ENCODE results near the gene TYMS. TPM values are rescaled to one million over a fixed set of nuclear protein-coding genes. Genes with fewer than 3 reads are reported as not detected.

The TYMS gene
- total and polyA plus RNA-seq, 2 donors (not counting 1 experiment from before 2014, with no cell fraction given): 0.34 to 1.1 TPM

DNA sequence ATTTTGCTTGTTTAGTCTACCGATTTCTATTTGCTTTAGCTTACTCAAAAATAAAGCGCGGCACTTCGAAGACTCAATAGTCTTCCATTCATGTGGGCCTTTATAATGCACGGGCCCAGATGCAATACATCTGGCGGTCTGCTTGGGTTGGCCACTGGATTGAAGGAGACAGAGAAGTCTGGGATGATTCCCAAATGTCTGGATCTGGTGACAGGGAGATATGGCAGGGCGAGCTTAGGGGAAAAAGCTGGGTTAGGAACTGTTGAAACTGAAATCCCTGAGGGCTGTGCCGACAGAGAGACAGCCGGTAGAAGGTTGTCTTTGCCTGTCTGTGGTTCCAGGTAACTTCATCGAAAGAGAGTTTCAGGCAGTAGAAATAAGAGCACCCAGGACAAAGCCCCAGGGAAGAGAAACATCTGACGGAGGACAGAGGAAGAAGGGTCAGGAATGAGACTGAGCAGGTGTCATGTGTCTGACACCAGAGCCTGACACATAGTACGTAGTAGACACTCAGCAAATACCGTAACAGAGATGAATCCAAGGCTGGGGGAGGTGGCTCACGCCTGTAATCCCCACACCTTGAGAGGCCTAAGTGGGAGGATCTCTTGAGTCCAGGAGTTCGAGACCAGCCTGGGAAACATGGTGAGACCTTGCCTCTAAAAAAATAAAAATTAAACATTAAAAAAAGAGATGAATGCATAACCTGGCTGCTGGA lies 47.1 kb upstream of the TYMS start:
- Mint-ChIP-seq H3K27ac (no peak overlapping the region), H3K27me3 (peaks cover 8% of the 10 kb centered on the region), H3K4me1 (peaks cover 3% of the 10 kb centered on the region), H3K9me3 (ENCODE audit: insufficient read depth) (no peaks in the 10 kb centered on the region), H3K4me3 (no peak overlapping the region)
- H3K9me3 ChIP-seq (ENCODE audit: control extremely low read depth in 1 of 3, control insufficient read depth in 2 of 3, insufficient read depth in 1 of 3, low read length in 2 of 3): peaks cover 0 to under 1% (median 0%) of the 10 kb centered on the region in 3 donors
- no peak overlapping the region for H3K4me2 ChIP-seq (replicated peaks; ENCODE audit: low read depth, low read length, poor library complexity, severe bottlenecking)
- H3K9ac ChIP-seq (ENCODE audit: low read length): no peak overlapping the region
- H3K4me1 ChIP-seq (ENCODE audit: control insufficient read depth in 2 of 2, insufficient read depth in 2 of 2, low read length in 2 of 2): no peaks in the 10 kb centered on the region
- TF ChIP-seq, protein P1, sequence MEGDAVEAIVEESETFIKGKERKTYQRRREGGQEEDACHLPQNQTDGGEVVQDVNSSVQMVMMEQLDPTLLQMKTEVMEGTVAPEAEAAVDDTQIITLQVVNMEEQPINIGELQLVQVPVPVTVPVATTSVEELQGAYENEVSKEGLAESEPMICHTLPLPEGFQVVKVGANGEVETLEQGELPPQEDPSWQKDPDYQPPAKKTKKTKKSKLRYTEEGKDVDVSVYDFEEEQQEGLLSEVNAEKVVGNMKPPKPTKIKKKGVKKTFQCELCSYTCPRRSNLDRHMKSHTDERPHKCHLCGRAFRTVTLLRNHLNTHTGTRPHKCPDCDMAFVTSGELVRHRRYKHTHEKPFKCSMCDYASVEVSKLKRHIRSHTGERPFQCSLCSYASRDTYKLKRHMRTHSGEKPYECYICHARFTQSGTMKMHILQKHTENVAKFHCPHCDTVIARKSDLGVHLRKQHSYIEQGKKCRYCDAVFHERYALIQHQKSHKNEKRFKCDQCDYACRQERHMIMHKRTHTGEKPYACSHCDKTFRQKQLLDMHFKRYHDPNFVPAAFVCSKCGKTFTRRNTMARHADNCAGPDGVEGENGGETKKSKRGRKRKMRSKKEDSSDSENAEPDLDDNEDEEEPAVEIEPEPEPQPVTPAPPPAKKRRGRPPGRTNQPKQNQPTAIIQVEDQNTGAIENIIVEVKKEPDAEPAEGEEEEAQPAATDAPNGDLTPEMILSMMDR (IDR thresholded peaks at IDR 0.05): no peak
- no peak for TF ChIP-seq EZH2 (IDR thresholded peaks at IDR 0.05; ENCODE audit: borderline replicate concordance, insufficient read depth, low read depth, low read length, poor library complexity, severe bottlenecking)
- H4K20me1 ChIP-seq (ENCODE audit: control insufficient read depth, insufficient read depth, low read length, poor library complexity, severe bottlenecking): no peaks in the 10 kb centered on the region
- no peaks in the 10 kb centered on the region for H3K36me3 ChIP-seq (replicated peaks in 1 of 2; ENCODE audit: control extremely low read depth in 1 of 2, control insufficient read depth in 1 of 2, extremely low read depth in 1 of 2, insufficient read depth in 2 of 2, low read length in 1 of 2)
- intact Hi-C loops (cut with micrococcal nuclease): no loop called here
- H3K4me3 ChIP-seq (ENCODE audit: control extremely low read depth in 1 of 5, extremely low read depth in 1 of 5, insufficient read depth in 1 of 5, low read depth in 2 of 5, low read length in 4 of 5): no peak overlapping the region
- ChIA-PET CTCF (no interaction called here), POLR2A (no interaction called here)
- no peaks in the 10 kb centered on the region for H3K27me3 ChIP-seq (replicated peaks in 1 of 4; ENCODE audit: control extremely low read depth in 1 of 4, control insufficient read depth in 3 of 4, insufficient read depth in 4 of 4, low read length in 3 of 4)
- 89% methylated on average over 13 of the region's 15 CpGs for WGBS (ENCODE audit: insufficient coverage)
- no peaks in the 10 kb centered on the region for H3K79me2 ChIP-seq (ENCODE audit: control insufficient read depth, insufficient read depth, low read length)
- ATAC-seq (ENCODE audit: low read depth): no peak
- no peak overlapping the region for H3K27ac ChIP-seq (ENCODE audit: low read length in 2 of 2)
- no peak overlapping the region for H2AFZ ChIP-seq (ENCODE audit: insufficient read depth, low read depth, low read length, poor library complexity, severe bottlenecking)
- no peak for DNase-seq

DNA sequence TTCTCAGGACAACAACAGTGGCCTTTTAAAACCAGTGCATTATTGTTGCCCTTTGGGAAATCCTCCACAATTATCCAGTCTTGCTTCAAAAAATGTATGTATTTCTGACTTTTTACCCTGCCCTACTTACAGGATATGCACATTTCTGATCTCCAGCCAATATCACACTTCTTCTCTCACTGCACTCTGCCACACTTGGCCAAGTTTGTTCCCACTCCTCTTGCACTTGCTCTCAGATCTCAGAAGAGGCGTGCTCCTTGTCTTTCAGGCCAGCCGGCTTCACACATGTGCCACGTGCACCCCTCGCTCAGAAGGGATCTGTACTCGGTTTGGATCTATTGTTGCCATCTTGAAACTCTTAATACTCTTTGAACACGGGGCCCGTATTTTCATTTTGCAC lies 45.3 kb upstream of the TYMS start:
- ChIA-PET CTCF (interaction anchor here (1.3 kb wide), 1 partner anchor 8 kb away, joined by 3 read pairs; no protein-coding TSS in a partner anchor), POLR2A (no interaction called here)

More for the DNA sequence above, 45.3 kb upstream of the TYMS start:
- TF ChIP-seq, protein P1 (IDR thresholded peaks at IDR 0.05): no peak
- no peak for TF ChIP-seq EZH2 (IDR thresholded peaks at IDR 0.05; ENCODE audit: borderline replicate concordance, insufficient read depth, low read depth, low read length, poor library complexity, severe bottlenecking)
- no peaks in the 10 kb centered on the region for H3K27me3 ChIP-seq (replicated peaks in 1 of 4; ENCODE audit: control extremely low read depth in 1 of 4, control insufficient read depth in 3 of 4, insufficient read depth in 4 of 4, low read length in 3 of 4)
- peaks cover 3% of the 10 kb centered on the region for H3K4me1 Mint-ChIP-seq
- no peak overlapping the region for H3K4me2 ChIP-seq (replicated peaks; ENCODE audit: low read depth, low read length, poor library complexity, severe bottlenecking)
- no peak overlapping the region for H3K27ac ChIP-seq (ENCODE audit: low read length in 2 of 2)
- no peak overlapping the region for H3K4me3 Mint-ChIP-seq
- H2AFZ ChIP-seq (ENCODE audit: insufficient read depth, low read depth, low read length, poor library complexity, severe bottlenecking): no peak overlapping the region
- no peaks in the 10 kb centered on the region for H3K79me2 ChIP-seq (ENCODE audit: control insufficient read depth, insufficient read depth, low read length)
- H3K9me3 Mint-ChIP-seq (ENCODE audit: insufficient read depth): no peaks in the 10 kb centered on the region
- H3K9me3 ChIP-seq (ENCODE audit: control extremely low read depth in 1 of 3, control insufficient read depth in 2 of 3, insufficient read depth in 1 of 3, low read length in 2 of 3): peaks cover 0 to 1% (median 0%) of the 10 kb centered on the region in 3 donors
- H3K27ac Mint-ChIP-seq: no peak overlapping the region
- DNase-seq (no peak), ATAC-seq (ENCODE audit: low read depth) (no peak)
- intact Hi-C loops (cut with micrococcal nuclease): no loop called here
- 97% methylated on average over 6 of the region's 7 CpGs for WGBS (ENCODE audit: insufficient coverage)
- H3K36me3 ChIP-seq (replicated peaks in 1 of 2; ENCODE audit: control extremely low read depth in 1 of 2, control insufficient read depth in 1 of 2, extremely low read depth in 1 of 2, insufficient read depth in 2 of 2, low read length in 1 of 2): no peaks in the 10 kb centered on the region
- no peak overlapping the region for H3K4me3 ChIP-seq (ENCODE audit: control extremely low read depth in 1 of 5, extremely low read depth in 1 of 5, insufficient read depth in 1 of 5, low read depth in 2 of 5, low read length in 4 of 5)
- H4K20me1 ChIP-seq (ENCODE audit: control insufficient read depth, insufficient read depth, low read length, poor library complexity, severe bottlenecking): no peaks in the 10 kb centered on the region
- H3K27me3 Mint-ChIP-seq: peaks cover 8% of the 10 kb centered on the region
- no peak overlapping the region for H3K9ac ChIP-seq (ENCODE audit: low read length)
- no peaks in the 10 kb centered on the region for H3K4me1 ChIP-seq (ENCODE audit: control insufficient read depth in 2 of 2, insufficient read depth in 2 of 2, low read length in 2 of 2)
